Cardiac septum (tissue), 1 donor: ENCODE data around the gene RNF44. TPM values are rescaled to one million over a fixed set of nuclear protein-coding genes. Genes with fewer than 3 reads are reported as not detected.

ENCODE experiments used
- DNase-seq: peaks from one replicate; pipeline ENCODE4 v3.0.0-alpha.2; 2020; ENCODE audit warnings: low spot score
- intact Hi-C: fragments of 100-400 bp; cut with DNase I; formaldehyde crosslinking; loops from one replicate; pipeline ENCODE4 v1.14.0; 2022
- total RNA-seq: library from RNA; stranded (reverse); fragmentation: NEBNext Ultra II Directional; extraction: Animal tissue kit (Norgen Biotek cat#: 25700); gene quantifications from one replicate; pipeline ENCODE4 v1.2.1, GENCODE V29; 2021
- donor health status: DM: no; HTN: no; CAD: no.

The RNF44 gene
- total RNA-seq, 1 donor from 2014 or later = 25.4 TPM

- no peak for DNase-seq
- intact Hi-C loops = loop anchor here (5.0 kb wide), 1 partner anchor 121 kb away; the partner anchor contains the start of gene CLTB
Observed at GRCh38 chr5:176538230-176538988, 1.2 kb upstream of the RNF44 start.

GRCh38 chr5:176537554-176538229 lies 490 bp upstream of the RNF44 start:
- DNase-seq = peak; percentile 99
- intact Hi-C loops = loop anchor here (2.0 to 5.0 kb wide), 2 partner anchors 120 to 469 kb away; partner anchors contain the start of genes CLTB and UIMC1

- intact Hi-C loops = loop anchor here (2.0 to 5.0 kb wide), 2 partner anchors 119 to 470 kb away; partner anchors contain the start of genes CLTB and UIMC1
- peak; percentile 94 for DNase-seq
Observed at GRCh38 chr5:176536132-176536901, 885 bp downstream of the RNF44 start.

GRCh38 chr5:176535664-176536131 lies 1.5 kb downstream of the RNF44 start:
- no peak for DNase-seq

GRCh38 chr5:176535101-176535663 lies 2.0 kb downstream of the RNF44 start:
- intact Hi-C loops = loop anchor here (5.0 kb wide), 1 partner anchor 118 kb away; the partner anchor contains the start of gene CLTB
- DNase-seq = no peak

More at GRCh38 chr5:176535664-176536131, 1.5 kb downstream of the RNF44 start:
- intact Hi-C loops = loop anchor here (2.0 to 5.0 kb wide), 2 partner anchors 118 to 471 kb away; partner anchors contain the start of genes CLTB and UIMC1

- intact Hi-C loops = loop anchor here (5.0 kb wide), 1 partner anchor 117 kb away; the partner anchor contains the start of gene CLTB
Observed at GRCh38 chr5:176534640-176535039, 2.6 kb downstream of the RNF44 start.

GRCh38 chr5:176533894-176534611 lies 3.1 kb downstream of the RNF44 start:
- DNase-seq = no peak
- intact Hi-C loops = no loop called here

More at GRCh38 chr5:176534640-176535039, 2.6 kb downstream of the RNF44 start:
- no peak for DNase-seq

GRCh38 chr5:176533390-176533789 lies 3.8 kb downstream of the RNF44 start:
- intact Hi-C loops = no loop called here
- DNase-seq = no peak

- intact Hi-C loops = no loop called here
- no peak for DNase-seq
Observed at GRCh38 chr5:176532795-176533194, 4.4 kb downstream of the RNF44 start.

- intact Hi-C loops = no loop called here
- DNase-seq = no peak
Observed at GRCh38 chr5:176531902-176532493, 5.2 kb downstream of the RNF44 start.

- intact Hi-C loops = no loop called here
- DNase-seq = no peak
Observed at GRCh38 chr5:176530983-176531901, 6.0 kb downstream of the RNF44 start.

- DNase-seq = no peak
- intact Hi-C loops = no loop called here
Observed at GRCh38 chr5:176530393-176530982, 6.7 kb downstream of the RNF44 start.

- intact Hi-C loops = no loop called here
- DNase-seq = no peak
Observed at GRCh38 chr5:176529741-176530141, 7.5 kb downstream of the RNF44 start.

GRCh38 chr5:176529116-176529740 lies 8.0 kb downstream of the RNF44 start:
- intact Hi-C loops = no loop called here
- DNase-seq = no peak

GRCh38 chr5:176528761-176529115 lies 8.5 kb downstream of the RNF44 start:
- no peak for DNase-seq
- intact Hi-C loops = no loop called here

- intact Hi-C loops = no loop called here
- no peak for DNase-seq
Observed at GRCh38 chr5:176528301-176528700, 8.9 kb downstream of the RNF44 start.
